Hematopoietic multipotent progenitor cell treated with erythropoietin and hydrocortisone succinate and interleukin-3 and kit ligand, for 15 days (in vitro differentiated cells): ENCODE data around the gene STK24.

Experiments
- DNase-seq: peaks from one replicate; pipeline ENCODE4 v3.0.0-alpha.2; 2015; ENCODE audit warnings: low spot score

Gene STK24

DNA sequence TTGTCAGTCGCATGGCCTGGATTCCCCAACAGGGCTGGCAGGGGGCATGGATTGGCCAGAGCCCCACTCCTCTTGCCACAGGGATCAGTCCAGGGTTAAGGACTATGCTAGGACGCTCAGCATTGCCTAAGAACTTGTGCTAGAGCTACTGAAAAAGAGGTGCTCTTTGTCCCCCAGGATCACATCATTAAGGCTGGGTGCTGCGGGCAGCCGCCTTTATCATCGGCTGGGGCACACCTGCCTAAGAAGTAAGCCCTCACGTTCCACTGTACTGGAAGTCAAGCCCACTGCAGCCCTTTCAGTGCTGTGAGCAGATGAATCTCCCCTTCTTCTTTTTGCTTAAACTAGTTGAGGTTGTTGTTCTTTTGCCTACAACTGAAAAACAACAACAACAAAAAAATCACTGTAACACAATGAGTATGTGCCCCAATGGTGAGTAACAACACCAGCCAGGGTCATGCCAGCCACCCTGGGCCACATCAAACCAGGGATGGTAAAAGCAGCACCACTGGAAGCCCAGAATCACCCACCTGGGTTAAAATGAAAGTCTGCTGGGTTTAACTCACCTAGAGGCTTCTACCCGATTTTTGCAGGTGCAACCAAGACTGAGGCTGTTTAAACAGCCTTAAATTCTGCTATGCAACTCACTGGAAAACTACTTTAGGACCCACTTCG is 20.6 kb downstream of the STK24 start:
- DNase-seq, result no peak

DNA sequence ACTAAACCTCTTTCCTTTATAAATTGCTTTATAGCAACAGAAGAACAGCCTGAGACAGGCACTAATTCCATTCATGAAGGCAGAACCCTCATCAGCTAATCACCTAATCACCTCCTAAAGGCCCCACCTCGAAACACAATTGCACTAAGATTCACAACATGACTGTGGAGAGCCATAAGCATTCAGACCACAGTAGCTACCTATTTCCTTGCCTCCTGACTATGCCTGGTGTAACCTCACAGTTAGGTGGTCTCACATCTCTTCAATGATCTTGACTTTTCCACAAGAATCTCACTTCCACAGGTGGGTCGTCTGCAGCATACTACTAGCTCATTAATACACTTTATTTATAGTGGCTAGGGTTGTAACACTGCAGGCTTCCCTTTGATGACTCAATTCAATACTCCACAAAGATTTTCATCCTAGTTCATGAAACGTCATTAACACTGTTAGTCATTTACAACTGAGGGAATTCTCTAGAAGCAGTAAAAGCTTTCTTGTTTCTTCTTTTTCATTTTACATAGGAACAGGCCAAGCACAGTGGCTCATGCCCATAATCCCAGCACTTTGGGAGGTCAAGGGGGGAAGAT is 27.1 kb downstream of the STK24 start:
- DNase-seq, result no peak

DNA sequence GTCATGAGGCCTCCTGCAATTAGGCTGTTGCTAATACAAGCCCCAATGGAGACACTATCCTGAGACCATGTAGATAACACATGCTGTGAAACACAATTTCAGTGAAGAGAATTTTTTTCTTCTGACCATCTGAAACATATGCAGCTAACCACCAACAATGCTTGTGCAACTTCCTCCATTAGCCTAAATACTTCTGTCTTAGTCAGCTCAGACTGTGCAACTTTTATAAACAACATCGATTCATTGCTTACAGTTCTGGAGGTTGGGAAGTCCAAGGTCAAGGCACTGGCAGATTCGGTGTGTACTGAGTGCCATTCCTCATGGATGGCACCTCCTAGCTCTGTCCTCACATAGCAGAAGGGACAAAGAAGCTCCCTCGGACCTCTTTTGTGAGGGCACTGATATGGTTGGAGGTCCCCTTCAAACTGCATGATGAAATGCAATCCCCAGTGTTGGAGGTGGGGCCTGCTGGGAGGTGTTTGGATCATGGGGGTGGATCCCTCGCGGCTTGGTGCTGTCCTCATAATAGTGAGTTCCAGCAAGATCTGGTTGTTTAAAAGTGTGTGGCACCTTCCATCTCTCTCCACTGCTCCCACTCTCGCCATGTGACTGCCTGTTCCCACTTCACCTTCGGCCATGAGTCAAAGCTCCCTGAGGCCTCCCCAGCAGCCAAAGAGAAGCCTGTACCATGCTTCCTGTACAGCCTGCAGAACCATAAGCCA is 27.7 kb downstream of the STK24 start:
- DNase-seq, result no peak

DNA sequence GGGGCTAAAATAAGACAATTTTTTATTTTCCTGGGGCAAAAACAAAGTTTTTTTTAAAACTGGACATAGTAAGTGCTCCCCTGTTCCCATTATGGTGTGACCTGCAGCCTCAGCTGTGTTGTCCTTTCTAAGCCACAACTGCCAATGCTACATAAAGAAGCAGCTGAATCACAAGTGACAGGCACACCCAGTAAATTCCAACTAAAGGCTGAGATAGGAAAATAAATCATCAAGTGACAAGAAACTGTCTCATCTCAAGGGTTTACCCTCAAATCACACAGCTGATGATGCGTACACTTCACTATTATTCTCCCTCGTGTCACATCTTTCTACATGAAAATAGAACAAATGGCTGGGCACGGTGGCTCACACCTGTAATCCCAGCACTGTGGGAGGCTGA is 28.7 kb downstream of the STK24 start:
- no peak for DNase-seq

DNA sequence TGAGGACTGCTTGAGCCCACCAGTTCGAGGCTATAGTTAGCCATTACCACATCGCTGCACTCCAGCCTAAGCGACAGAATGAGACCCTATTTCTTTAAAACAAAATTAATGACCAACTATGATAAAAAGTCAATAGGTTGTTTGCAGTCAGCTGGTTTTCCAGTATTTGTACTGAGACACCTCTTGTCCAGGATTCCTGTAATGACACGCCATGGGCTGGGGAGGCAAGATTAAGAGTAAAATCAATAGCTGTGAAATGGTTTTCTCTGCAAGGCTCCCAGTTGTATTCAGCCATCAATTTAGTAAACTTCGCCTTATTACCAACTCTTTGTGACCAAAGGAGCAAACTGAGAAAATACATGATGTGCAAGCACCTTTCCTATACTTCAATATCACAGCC is 29.5 kb downstream of the STK24 start:
- DNase-seq, result no peak

DNA sequence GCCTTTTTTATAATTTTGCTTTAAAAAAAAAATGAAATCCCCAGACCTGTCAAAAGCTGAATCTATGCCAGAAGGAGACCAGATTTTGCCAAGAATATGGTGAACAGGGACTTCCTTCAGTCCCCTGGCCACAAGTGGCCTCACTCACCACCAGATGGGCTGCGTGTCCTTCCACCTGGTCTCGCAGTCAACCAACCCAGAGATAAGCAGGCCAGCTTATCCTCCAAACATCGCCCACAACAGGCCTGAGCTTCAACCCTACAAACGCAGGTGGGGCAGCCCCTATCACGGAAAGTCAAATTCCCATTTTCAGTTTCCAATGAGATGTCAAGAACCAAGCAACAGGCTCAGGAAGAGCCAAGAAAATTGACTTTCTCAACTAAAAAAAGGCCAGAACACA is 30.5 kb downstream of the STK24 start:
- no peak for DNase-seq

DNA sequence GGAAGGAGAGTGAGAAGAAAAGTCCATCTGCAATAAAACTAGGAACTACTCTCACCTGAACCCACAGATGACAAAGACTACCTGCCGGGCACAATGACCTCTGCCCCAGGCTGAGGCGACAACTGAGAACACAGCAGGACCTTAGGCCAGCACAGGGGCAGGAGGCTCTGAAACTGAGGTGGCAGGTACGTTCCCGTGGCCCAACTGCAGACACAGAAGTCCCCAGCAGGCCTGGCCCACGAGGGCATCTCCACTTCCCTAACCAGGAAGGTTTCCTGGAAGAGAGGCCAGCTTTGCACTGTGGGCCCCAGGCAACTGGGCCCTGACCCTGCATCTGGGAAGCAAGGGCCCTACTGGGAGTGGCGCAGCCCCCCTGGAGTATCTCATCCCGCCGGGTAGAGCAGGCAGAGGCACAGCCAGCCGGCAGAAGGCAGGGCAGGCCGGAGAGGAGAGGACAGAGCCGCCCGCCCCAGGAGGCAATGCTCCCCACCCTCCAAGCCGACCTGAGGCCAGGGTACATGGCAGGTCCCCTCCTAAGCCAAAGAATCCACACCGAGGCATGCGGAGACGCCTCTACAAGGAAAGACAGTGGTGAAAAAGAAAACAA is 32.7 kb downstream of the STK24 start:
- no peak for DNase-seq

DNA sequence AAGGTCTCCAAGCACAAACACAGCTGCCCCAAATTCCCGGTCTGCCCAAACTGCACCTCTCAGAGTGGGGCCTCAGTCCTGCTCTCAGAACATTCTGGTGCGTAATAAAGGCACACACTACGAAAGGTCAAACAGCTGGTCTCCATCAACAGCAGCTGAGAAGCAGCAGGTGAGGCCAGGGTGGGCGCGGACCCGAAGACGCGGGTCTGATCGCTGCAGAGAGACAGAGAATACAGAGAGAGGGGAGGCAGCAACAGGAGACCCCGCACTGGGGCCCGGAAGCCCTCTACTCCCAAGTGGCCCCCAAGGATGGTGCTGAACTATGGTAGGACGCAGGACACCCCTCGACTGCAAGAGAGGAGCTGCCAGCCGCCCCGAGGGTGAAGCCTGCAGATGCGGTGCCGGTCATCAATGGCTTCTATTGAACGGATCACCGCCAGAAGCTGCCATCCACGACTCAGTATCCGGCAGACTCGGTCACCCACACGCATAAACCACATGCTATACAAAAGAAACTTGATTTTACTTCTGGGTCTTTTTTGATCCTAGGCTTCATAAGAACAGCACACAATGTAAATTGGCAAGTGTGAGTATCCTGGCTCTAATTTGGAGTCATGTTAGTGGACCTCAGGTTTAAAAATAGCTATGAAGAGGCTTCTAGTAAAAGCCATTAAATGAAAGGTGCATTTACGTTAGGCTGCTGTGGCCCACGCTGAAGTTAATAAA is 33.4 kb downstream of the STK24 start:
- no peak for DNase-seq

DNA sequence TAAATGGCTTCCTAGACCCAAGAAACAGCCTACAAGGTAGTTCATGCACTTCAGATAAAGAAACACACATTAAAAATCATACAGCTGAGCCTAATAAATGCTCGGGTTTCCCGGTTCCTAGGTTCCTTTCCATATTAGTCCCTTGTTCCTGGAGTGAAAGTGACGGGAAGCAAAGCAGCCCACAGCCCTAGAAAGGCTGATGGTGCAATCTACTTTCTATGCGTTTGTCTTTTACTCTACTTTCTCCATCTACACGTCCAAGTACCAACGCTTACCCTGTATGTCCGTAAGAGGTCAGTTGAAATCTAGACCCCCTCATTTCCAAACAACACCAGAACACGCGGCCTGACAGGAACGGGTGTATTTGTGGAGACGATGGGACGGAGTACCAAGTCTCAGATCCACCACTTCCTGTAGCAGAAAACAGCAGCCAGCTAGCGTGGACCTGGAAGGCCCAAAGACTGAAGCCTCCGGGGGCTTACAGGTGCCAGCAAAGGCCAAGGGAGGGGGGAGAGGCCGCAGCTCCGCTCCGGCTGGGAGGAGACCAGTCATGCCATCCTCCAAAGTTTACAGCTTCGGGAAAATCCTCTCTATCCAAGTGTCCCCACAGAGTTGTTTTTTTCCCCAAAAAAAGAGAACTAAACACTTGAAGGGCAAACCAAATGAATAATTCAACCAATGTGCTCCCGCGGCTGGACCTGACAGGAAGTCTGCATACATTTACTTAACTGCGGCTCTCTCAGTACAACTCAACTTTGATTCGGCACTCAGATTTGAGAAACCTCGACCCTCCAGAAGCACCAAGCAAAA is 34.1 kb downstream of the STK24 start:
- no peak for DNase-seq

DNA sequence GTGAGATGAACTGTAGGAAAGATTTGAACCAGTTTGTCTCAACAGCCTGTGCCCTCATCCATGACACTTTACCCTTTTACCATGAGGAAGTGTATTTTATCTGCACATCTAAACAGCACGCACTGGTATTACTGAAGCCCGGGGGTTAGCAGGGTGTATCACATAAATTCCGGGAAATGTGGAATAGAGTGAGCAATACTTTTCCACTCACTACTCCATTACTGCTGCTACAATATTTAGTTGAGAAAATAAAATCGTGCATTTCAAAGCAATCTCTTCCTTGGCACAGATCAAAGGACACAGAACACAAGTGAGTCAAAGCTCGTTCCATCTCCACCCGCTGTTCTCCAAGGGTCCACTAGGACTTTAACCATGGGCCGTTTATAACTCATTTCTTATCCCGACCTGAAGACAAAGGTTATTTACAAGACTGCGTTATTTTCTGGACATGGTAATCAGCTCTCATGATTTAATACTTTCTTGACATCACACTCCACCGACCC is 35.2 kb downstream of the STK24 start:
- DNase-seq, result no peak

DNA sequence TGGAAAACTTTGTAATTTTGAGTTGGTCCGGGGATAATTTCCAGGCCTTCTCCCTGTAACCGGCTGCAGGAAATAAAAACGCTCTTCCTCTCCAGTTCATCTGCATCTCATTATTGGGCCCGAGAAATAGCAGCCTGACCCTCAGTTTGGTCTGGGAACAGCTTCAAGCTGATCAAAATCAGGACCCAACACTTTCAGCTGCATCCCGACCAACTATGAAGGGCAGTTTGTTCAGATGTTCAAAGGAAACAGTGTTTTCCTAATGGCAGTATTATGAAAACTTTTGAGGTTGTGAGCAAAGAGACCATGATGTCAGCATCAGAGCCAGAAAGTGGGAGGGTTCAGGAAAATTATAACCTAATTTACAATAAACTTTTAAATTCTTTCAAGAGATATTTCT is 35.7 kb downstream of the STK24 start:
- DNase-seq, result no peak

DNA sequence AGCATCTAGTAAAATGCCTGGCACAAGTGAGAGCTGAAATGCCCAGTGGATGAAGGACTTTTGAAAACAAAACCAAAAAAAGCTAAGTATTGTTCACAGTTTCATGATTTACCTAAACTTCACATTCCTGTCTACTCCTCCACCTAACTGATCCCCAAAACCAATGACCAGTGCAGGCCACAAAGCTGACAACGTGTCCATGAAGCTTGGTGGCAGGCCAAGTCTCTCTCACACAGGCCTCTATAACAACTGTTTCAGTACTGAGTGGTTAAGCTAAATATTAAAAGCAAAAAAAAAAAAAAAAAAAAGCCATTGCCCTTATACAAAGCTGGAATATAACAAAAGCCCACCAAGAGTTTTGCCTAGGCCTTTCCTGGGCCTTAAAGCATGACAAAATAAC is 36.4 kb downstream of the STK24 start:
- DNase-seq, result no peak

DNA sequence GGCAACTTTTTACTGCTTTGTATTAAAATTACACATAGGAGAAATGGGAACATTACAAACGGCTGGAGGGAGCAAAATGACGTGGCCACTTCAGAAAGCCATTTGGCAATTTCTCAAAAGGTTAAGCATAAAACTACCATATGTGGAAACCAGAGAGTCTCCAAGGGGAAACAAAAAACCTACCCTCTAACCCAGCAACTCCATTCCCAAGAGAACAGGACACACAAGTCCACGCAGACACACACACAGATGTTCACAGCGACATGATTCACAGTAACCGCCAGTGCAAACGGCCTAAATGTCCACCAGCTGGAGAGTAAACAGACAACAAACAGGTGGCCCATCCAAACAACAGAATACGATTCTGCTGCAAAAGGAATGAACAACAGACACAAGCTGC is 37.2 kb downstream of the STK24 start:
- DNase-seq, result no peak

DNA sequence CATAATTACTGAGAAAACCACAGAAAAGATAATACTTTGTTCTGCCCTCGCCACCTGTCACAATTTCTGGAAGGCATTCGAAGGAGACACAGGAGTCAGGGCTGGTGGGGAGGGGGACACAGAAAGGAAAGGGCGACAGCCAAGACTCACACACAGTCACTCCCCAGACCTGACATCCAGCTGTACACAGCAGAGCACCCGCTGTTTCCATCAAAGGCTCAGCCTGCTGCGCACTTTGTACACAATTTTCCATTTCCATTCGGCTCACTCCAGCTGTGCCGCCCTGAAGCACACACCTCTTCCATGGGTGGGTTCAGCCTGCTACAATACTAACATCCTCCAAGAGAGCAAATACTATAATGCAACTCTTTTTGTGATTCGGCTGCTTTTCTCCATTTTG is 38.0 kb downstream of the STK24 start:
- DNase-seq, result no peak

DNA sequence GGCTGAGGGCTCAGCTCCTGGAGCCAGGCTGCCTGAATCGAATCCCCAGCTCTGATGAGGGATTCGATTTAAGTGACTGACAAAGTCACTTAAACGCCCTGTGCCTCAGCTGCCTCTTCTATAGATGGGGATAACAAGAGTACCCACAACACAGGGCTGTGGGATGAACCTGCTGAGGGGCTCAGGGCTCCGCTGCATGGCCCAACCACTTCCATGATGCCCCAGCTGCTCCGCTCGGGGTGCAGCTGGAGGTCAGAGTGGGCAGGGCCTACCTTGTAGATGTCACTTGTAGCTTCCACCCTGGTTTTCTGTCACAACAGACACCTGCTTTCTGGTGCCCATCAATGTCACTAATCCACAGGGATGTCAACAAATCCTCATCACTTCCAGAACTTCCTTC is 39.2 kb downstream of the STK24 start:
- no peak for DNase-seq

DNA sequence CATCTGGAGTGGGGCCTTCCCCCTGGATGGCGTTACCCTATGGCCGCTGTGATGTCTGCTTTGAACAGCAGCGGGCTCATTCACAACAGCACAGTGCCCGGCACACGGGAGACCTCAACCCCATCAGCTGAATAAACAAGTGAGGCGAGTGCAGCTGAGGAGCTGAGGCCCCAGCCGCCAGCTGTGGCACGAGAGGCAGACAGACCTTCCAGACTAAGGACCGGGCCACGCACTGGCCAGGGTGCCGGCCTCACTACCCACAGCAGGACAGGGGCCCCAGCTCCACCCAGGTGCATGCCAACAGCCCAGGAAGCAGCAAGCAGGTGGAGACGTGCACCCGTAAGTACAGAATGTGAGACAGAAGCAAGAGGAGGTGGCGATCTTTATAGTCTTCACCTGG is 39.6 kb downstream of the STK24 start:
- DNase-seq, result no peak

DNA sequence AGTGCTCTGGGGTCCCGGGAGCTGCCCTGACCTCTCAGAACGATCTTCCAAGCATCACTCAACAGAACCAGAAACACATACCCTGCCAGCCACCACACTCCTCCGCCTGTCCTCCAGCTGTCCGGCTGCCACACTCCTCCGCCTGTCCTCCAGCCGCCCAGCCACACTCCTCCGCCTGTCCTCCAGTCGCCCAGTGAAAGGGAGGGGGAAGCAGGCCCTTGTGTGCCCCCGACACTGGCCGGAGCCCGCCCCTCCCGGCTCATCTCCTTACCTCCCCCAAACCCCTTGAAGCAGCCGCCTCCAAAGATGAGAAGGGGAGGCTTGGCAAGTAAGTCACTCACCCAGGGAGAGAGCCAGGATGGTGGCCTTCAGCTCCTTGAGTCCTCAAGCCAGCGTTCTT is 40.2 kb downstream of the STK24 start:
- DNase-seq, result no peak

DNA sequence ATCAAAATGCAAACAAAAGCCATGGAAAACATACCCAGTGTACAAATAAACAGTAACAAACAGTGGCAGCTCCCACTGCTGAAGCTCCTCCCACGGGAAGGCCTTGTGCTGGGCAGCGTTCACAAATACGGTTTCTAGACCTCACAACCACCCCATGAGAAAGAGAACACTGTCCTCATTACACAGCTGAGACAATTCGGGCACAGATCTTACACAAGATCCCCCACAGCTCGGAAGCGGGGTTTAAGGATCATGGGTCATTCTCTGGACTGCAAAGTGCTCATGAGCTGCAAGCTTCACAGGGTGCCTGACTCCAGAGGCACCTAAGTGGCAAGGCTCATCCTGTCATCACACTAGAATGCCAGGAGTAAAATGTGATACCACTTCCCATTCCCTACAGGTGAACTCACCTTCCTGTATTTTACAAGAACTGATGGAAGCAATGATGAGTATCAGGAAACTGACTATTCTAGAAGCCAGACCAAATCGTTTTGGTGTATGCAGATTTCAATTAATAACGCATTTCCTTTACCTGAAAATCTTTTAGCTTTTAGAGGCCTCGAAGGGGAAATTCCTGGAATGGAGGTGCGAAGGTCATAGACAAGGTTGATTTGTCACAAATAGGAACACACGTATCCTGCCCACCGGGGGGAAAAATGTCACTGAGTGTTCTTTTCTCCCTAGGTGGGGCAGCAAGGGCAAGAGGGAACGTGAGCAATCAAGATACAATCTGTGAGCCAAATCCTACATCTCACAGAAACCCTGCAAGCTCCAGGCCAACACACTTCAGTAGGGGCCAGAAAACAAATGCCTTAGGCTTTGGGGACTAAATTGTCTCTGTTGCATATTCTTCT is 41.2 kb downstream of the STK24 start:
- DNase-seq, result no peak

DNA sequence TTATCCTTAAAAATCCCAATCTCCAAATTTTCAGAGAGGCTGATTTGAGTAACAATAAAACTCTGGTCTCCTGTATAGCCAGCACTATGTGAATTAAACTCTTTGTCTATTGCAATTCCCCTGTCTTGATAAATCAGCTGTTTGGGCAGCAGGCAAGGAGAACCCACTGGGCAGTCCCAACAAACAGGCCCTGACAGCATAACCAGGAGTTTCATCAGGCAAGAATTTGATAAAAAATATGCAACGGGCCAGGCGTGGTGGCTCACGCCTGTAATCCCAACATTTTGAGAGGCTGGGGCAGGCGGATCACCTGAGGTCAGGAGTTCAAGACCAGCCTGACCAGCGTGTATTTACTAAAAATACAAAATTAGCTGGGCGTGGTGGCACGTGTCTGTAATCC is 42.1 kb downstream of the STK24 start:
- DNase-seq, result no peak

DNA sequence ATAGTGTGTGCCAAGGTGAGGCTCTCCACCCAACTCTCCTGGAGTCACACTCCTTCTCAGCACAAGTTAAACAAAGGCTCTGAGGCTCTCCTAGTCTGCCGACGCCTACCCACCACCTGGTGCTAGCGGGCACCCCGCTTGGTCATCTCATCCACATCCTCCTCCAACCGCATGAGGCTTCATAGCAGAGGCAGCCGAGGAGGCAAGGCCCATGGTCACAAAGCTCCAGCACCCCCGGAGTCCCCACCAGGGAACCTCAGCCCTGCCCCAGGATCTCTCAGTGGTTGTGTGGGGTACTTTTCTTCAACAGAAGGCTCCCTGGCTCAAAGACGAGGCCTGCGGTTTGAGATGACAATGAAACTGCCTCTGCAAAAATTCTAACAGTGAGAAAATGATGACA is 43.0 kb downstream of the STK24 start:
- no peak for DNase-seq

DNA sequence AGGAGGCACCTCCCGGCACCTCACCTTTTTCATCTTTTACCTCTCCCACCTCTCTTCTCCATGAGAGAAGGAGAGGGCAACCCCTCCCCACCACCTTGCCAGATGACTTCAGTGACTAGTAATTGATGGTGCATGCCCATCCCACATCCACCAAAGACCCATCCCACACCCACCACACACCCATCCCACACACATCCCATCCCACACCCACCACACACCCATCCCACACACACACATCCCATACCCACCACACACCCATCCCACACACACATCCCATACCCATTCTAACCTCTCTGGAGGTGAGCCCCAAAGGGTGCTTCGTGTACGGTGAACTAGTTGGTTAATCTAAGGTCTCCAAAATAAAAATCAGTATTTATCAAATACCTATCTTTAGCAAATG is 44.7 kb downstream of the STK24 start:
- DNase-seq, result no peak
